Cardiac atrium fibroblast (primary cell): ENCODE data around the gene ARHGAP24. TPM values are rescaled to one million over a fixed set of nuclear protein-coding genes. Genes with fewer than 3 reads are reported as not detected.

ENCODE experiments used
- total RNA-seq: library from RNA; depleted of rRNA; stranded (reverse); fragments of >200 nt; gene quantifications from 2 replicates; pipeline ENCODE4 v1.2.3, GENCODE V29; 2015

The ARHGAP24 gene
- 41.2 and 42.4 TPM in 2 replicates for total RNA-seq

GRCh38 chr4:85474818-85475630 is at the start of gene ARHGAP24:
ARHGAP24 (plus strand) TSS chr4:85475150.

